Coronary artery (tissue), 2 donors: ENCODE results near the gene MECR.

Source experiments
- DNase-seq: peaks from one replicate; pipeline ENCODE4 v3.0.0-alpha.2; 2017; ENCODE audit warnings: low spot score
- H3K27ac ChIP-seq, 2 donors: fragments of 200-600 bp; sonication (generic); one replicate each; pipeline ENCODE4 v1.5.1; 2016 to 2019
- H3K4me3 ChIP-seq: fragments of 200-600 bp; sonication (generic); 2 replicates; pipeline ENCODE4 v1.5.1; 2016; ENCODE audit warnings: mild to moderate bottlenecking, moderate library complexity
- CTCF ChIP-seq: fragments of 200-600 bp; sonication (generic); IDR thresholded peaks from one replicate; pipeline ENCODE4 v1.5.1; 2019; ENCODE audit warnings: antibody characterized with exemption

MECR gene

GRCh38 chr1:29202584-29203340, 28.0 kb downstream of the MECR start:
- Histone ChIP-seq H3K4me3 (no peak overlapping the region), H3K27ac (peak overlapping the region; percentile 34 to 86)
- DNase-seq, result peak; percentile 93
- peak; percentile 87 for TF ChIP-seq CTCF

- Histone ChIP-seq H3K27ac (peak overlapping the region; percentile 34 to 86), H3K4me3 (no peak overlapping the region)
- DNase-seq, result no peak
- TF ChIP-seq CTCF, result no peak
Observed at GRCh38 chr1:29202053-29202452, 28.7 kb downstream of the MECR start.

- TF ChIP-seq CTCF, result no peak
- peak overlapping the region; percentile 34 to 86 for H3K27ac ChIP-seq
- no peak overlapping the region for H3K4me3 ChIP-seq
- no peak for DNase-seq
Observed at GRCh38 chr1:29201595-29202051, 29.1 kb downstream of the MECR start.

GRCh38 chr1:29200906-29201594, 29.7 kb downstream of the MECR start:
- TF ChIP-seq CTCF, result no peak
- H3K4me3 ChIP-seq, result no peak overlapping the region
- no peak overlapping the region for H3K27ac ChIP-seq
- no peak for DNase-seq

- Histone ChIP-seq H3K4me3 (no peak overlapping the region), H3K27ac (no peak overlapping the region)
- TF ChIP-seq CTCF, result no peak
- DNase-seq, result no peak
Observed at GRCh38 chr1:29197993-29198392, 32.7 kb downstream of the MECR start.

GRCh38 chr1:29197590-29197924, 33.2 kb downstream of the MECR start:
- no peak for TF ChIP-seq CTCF
- DNase-seq, result no peak
- H3K4me3 ChIP-seq, result no peak overlapping the region
- H3K27ac ChIP-seq, result no peak overlapping the region
